Stomach smooth muscle (tissue), 2 donors: ENCODE measurements around the gene ZNF205.

Experiments
- H3K27ac ChIP-seq: one replicate; pipeline ENCODE4 v1.7.0; 2013; ENCODE audit warnings: mild to moderate bottlenecking, low read length, inconsistent platforms
- H3K27me3 ChIP-seq, 2 donors: one replicate each; pipeline ENCODE4 v1.7.0; 2013; ENCODE audit warnings: low read length in 2 of 2; ENCODE audit not compliant: insufficient read depth in 2 of 2, control insufficient read depth in 1 of 2
- H3K36me3 ChIP-seq, 2 donors: one replicate each; pipeline ENCODE4 v1.7.0; 2013; ENCODE audit warnings: low read length in 2 of 2; ENCODE audit not compliant: control insufficient read depth in 2 of 2, insufficient read depth in 2 of 2
- H3K4me1 ChIP-seq: one replicate; pipeline ENCODE4 v1.7.0; 2013; ENCODE audit warnings: low read length; ENCODE audit not compliant: control insufficient read depth, insufficient read depth
- H3K4me3 ChIP-seq, 2 donors: one replicate each; pipeline ENCODE4 v1.7.0; 2013; ENCODE audit warnings: low read length in 2 of 2
- H3K9ac ChIP-seq, 2 donors: one replicate each; pipeline ENCODE4 v1.7.0; 2013; ENCODE audit warnings: low read length in 2 of 2, mild to moderate bottlenecking in 1 of 2
- H3K9me3 ChIP-seq, 2 donors: one replicate each; pipeline ENCODE4 v1.7.0; 2013; ENCODE audit warnings: low read length in 2 of 2; ENCODE audit not compliant: control insufficient read depth in 2 of 2
- donor health status: healthy.
- donor health status: Pancreatic carcinoma.

ZNF205 gene

GRCh38 chr16:3122926-3123570 lies 10.7 kb downstream of the ZNF205 start:
- H3K27me3 ChIP-seq, result no peaks in the 10 kb centered on the region
- no peak overlapping the region for H3K4me3 ChIP-seq
- H3K4me1 ChIP-seq, result peaks cover 21% of the 10 kb centered on the region
- H3K9me3 ChIP-seq, result no peaks in the 10 kb centered on the region
- H3K36me3 ChIP-seq, result peaks cover 3 to 10% of the 10 kb centered on the region in 2 donors
- no peak overlapping the region for H3K27ac ChIP-seq
- H3K9ac ChIP-seq, result no peak overlapping the region

DNA sequence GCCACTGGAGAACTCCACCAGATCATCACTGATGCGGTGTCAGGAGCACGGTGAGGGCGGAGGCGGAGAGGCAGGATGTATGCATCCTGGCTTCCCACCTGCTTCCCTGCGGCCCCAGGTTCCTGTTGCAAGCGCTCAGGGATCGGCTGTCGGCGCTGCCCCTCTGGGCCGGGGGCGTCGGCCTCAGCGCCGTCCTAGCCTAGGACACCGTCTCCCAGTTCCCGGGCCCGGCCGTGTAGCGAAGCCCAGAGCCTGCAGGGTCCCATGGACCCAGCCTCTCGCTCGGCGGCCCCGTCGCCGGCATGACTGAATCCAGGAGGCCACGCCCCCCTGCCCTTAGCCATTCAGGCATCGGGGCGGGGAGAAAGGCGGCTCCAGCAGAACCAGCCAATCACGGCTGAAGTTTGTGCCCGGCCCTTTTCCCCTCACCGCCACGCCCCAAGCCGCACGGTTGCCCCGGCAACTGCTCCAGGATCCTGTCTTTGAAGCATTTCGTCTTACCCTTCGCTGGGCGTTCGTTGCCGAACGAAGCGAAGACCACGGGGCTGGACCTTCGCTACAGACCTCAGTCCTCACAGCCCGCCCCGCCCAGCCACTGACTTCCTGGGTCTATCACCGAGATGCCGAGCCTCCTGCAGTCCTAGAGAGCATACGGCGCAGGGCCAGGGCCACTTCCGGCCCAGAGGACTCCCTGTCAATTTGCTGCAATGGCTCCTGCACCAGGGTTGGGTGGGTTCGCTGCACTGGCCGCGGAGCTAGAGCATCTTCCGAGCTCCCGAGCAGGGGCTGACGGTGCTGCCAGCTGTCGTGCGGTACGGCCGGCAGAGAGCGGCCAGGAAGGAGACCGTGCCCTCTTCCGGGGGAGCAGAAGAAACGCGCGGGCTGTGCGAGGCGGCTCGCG lies 11.8 kb downstream of the ZNF205 start:
- H3K36me3 ChIP-seq, result peaks cover 0 to 10% of the 10 kb centered on the region in 2 donors
- H3K9me3 ChIP-seq, result no peaks in the 10 kb centered on the region
- peak overlapping the region; percentile 86 to 96 for H3K4me3 ChIP-seq
- peak overlapping the region; percentile 46 for H3K27ac ChIP-seq
- no peaks in the 10 kb centered on the region for H3K27me3 ChIP-seq
- peaks cover 28% of the 10 kb centered on the region for H3K4me1 ChIP-seq
- peak overlapping the region; percentile 55 to 73 for H3K9ac ChIP-seq

GRCh38 chr16:3127745-3128144 lies 15.4 kb downstream of the ZNF205 start:
- H3K9ac ChIP-seq, result no peak overlapping the region
- no peaks in the 10 kb centered on the region for H3K27me3 ChIP-seq
- H3K27ac ChIP-seq, result no peak overlapping the region
- no peaks in the 10 kb centered on the region for H3K36me3 ChIP-seq
- no peaks in the 10 kb centered on the region for H3K9me3 ChIP-seq
- H3K4me3 ChIP-seq, result no peak overlapping the region
- peaks cover 34% of the 10 kb centered on the region for H3K4me1 ChIP-seq

DNA sequence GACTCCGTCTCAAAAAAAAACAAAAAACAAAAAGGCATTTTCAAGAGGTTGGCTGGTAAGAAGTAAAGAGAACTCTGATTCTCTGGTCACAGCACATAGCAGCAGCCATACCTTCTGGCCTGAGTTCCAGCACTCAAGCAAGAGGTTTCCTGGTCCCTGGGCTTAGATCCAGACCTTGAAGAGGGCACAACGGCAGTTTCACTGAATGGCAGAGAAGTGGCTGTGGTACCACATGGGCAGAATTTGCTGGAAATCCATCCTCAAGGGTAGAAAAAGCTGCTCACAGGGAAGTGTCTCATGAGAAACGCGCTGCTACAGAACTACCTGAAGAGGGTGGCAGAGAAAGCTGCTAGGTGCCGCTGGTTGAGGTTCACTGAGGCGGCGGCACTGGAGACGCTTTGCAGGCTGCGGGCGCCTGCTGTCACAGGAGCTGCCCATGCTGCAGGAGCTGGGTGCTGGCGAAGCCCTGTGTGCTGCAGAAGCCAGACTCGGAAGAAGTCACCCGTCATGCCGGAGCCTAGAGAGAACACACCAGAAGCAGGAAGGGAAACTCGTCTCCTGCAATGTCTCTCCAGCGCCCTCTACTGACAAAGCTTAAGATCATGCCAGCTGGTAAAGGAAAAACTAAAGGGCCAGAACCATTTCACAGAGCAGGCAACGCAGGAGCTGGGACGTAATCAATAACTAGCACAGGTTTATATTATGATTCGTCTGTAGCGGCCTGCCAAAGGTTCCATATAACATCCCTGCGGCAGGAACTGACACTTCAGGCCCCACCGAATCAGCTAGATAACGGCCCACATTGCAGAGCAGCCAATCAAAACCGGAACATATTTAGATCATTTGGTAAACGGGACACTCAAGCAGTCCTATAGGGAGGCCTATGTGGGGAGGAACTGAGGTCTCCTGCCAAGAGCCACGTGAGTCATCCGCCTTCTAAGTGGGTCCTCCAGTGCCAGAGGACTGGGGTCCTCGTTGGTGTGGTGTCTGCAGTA lies 17.0 kb downstream of the ZNF205 start:
- Histone ChIP-seq H3K4me1 (peaks cover 32% of the 10 kb centered on the region), H3K4me3 (peak overlapping the region; percentile 37 to 77), H3K27ac (peak overlapping the region; percentile 24)

DNA sequence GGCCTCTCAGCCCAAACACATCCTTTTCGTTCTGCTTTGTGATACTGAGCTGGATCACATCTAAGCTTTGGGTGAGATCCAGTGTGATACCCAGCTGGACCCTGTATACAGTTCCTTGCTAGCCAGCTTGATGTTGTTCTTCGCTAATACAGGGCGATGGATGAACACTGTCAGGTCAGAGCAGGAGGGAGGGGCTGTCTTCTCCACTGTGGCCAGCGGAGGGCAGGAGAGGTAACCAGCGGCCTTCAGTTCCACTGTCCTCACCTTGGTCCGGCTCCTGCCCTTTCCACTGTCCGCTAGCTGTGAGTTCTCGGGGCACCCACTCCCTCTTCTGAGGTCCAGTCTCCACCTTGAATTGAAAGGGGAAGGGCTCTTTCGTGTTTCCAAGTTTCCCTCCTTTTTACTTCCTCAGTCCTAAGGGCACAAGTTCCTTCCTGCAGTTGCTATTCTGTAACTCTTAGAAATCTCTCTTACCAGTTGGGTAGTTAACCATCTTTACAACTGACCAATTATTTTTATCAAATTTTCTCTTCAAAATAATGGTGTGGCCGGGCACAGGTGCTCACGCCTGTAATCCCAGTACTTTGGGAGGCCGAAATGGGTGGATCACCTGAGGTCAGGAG lies 19.5 kb downstream of the ZNF205 start:
- H3K4me3 ChIP-seq, result no peak overlapping the region
- no peaks in the 10 kb centered on the region for H3K27me3 ChIP-seq
- no peaks in the 10 kb centered on the region for H3K9me3 ChIP-seq
- no peaks in the 10 kb centered on the region for H3K36me3 ChIP-seq
- peaks cover 31% of the 10 kb centered on the region for H3K4me1 ChIP-seq
- H3K27ac ChIP-seq, result no peak overlapping the region
- H3K9ac ChIP-seq, result no peak overlapping the region

More for the DNA sequence above, 17.0 kb downstream of the ZNF205 start:
- no peaks in the 10 kb centered on the region for H3K9me3 ChIP-seq
- no peaks in the 10 kb centered on the region for H3K27me3 ChIP-seq
- H3K9ac ChIP-seq, result peak overlapping the region; percentile 44 to 76
- H3K36me3 ChIP-seq, result no peaks in the 10 kb centered on the region

DNA sequence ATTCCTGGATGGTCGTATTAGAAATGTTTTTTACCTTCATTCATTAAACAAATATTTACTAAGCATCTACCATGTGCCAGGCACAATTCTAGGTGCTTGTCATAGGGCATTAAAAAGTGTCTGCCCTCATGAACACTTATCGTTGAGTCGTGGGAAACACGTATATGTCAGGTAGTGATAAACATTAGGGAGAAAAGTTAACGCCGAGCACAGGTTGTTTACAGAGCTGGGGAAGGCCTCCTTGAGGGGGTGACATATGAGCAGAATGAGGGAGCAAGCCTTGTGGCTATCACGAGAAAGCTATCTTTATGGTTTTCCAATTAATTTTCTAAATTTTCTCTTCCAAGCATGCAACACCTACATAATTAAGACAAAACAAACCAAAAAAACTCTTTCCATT lies 21.5 kb downstream of the ZNF205 start:
- H3K27ac ChIP-seq, result peak overlapping the region; percentile 94
- H3K4me1 ChIP-seq, result peaks cover 28% of the 10 kb centered on the region
- no peaks in the 10 kb centered on the region for H3K9me3 ChIP-seq

DNA sequence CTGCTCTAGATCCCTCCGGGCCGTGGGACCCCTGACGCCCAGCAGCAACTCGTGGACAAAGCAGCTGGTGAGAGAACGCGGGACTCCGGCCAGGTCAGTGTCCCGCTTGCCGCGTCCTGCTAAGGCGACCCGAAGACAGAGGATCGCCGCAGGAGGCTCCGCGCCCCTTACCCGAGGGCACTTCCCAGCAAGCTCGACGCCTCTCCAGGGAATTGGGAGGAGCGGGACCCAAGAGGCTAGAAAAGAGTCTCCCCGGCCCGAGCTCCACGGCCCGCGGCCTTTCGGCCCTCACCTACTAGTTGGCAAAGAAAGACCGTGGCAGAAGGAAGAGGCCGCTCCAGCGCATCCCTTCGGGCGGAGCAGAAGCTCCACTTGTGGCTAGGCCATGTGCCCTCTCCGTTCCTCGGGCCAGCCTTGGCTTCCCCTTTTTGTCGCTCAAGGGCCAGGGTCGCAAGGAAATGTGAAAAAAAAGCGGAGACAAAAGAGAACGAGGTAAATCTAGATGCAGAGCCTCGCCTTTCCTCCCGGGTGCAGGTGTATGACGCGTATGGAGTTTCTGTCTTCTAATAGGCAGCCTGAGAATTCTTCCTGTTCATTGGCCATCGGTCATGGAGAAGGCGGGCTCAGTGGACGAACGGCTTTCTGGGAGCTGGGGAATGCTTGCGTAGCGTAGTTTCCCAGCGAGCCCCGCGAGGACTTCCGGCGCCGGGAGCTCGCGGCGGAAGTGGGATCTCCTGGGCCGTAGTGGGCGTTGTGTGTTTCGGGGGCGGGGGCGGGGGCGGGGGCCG lies 22.1 kb downstream of the ZNF205 start, which contains the start of gene ZNF213:
TSS of gene ZNF213 (plus strand) at position 692 of the 788 bp plus-strand sequence. CDS start 2,252 bp downstream, outside the sequence.
- peaks cover 4 to 17% of the 10 kb centered on the region in 2 donors for H3K36me3 ChIP-seq

More for the DNA sequence above, 21.5 kb downstream of the ZNF205 start:
- Histone ChIP-seq H3K4me3 (peak overlapping the region; percentile 94 to 100), H3K9ac (peak overlapping the region; percentile 98 to 99), H3K27me3 (no peaks in the 10 kb centered on the region), H3K36me3 (peaks cover 0 to 10% of the 10 kb centered on the region in 2 donors)

DNA sequence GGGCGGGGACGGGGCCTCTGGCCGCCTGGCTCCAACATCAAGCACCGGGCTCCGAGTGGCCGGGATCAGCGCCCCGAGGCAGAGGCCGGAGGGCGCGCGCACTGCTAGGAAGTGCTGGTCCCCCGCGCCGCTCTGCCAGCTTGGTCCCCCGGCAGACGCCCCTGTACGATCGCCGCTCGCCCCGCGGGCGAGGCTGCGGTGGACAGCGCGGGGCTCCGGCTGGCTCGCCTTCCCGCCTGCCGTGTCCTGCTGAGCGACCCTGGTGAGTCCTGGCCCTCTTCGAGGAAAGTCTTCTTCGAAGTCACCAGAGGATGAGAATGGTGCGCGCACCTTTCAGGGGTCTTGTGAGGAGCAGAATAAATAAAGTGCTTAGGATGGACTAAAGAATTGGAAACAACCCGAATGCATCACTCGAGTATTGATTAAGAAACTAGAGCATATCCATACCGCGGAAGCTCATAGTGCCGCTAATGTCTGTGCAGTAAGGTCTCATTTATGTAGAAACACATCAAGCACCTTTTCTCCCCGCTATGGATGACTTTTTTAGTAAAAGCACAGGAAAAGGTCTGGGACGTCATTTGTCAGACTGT lies 22.8 kb downstream of the ZNF205 start:
- peak overlapping the region; percentile 80 for H3K27ac ChIP-seq
- H3K9ac ChIP-seq, result peak overlapping the region; percentile 91 to 96
- no peaks in the 10 kb centered on the region for H3K27me3 ChIP-seq
- peaks cover 18% of the 10 kb centered on the region for H3K4me1 ChIP-seq
- H3K9me3 ChIP-seq, result no peaks in the 10 kb centered on the region
- peaks cover 4 to 17% of the 10 kb centered on the region in 2 donors for H3K36me3 ChIP-seq
- peak overlapping the region; percentile 94 to 99 for H3K4me3 ChIP-seq

More for the DNA sequence above, 22.1 kb downstream of the ZNF205 start, which contains the start of gene ZNF213:
- peaks cover 22% of the 10 kb centered on the region for H3K4me1 ChIP-seq
- no peaks in the 10 kb centered on the region for H3K9me3 ChIP-seq
- H3K9ac ChIP-seq, result peak within 1 kb of the TSS; percentile 98 to 99
- no peaks in the 10 kb centered on the region for H3K27me3 ChIP-seq
- peak within 1 kb of the TSS; percentile 94 for H3K27ac ChIP-seq
- H3K4me3 ChIP-seq, result peak within 1 kb of the TSS; percentile 94 to 100

DNA sequence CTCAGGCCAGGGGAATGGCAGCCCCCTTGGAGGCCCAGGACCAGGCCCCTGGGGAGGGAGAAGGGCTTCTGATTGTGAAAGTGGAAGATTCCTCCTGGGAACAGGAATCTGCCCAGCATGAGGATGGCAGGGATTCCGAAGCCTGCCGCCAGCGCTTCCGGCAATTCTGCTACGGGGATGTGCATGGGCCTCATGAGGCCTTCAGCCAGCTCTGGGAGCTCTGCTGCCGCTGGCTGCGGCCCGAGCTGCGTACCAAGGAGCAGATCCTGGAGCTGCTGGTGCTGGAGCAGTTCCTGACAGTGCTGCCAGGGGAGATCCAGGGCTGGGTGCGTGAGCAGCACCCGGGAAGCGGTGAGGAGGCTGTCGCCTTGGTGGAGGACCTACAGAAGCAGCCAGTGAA lies 24.9 kb downstream of the ZNF205 start:
- H3K27ac ChIP-seq, result no peak overlapping the region
- H3K9me3 ChIP-seq, result no peaks in the 10 kb centered on the region
- no peak overlapping the region for H3K4me3 ChIP-seq
- H3K36me3 ChIP-seq, result peaks cover 13 to 24% of the 10 kb centered on the region in 2 donors
- H3K9ac ChIP-seq, result no peak overlapping the region
- H3K4me1 ChIP-seq, result peaks cover 18% of the 10 kb centered on the region
- no peaks in the 10 kb centered on the region for H3K27me3 ChIP-seq
